ENCODE measurements around the gene MCUB. TPM values are rescaled to one million over a fixed set of nuclear protein-coding genes. Genes with fewer than 3 reads are reported as not detected.

The MCUB gene
- total RNA-seq, 1 donor from 2014 or later = 14.8 TPM

- no peaks in the 10 kb centered on the region for H3K36me3 Mint-ChIP-seq (ENCODE audit: unreplicated experiment)
- H3K9me3 Mint-ChIP-seq (ENCODE audit: unreplicated experiment) = no peaks in the 10 kb centered on the region
- no peaks in the 10 kb centered on the region for H3K4me1 Mint-ChIP-seq (ENCODE audit: unreplicated experiment)
- TF ChIP-seq CTCF (IDR thresholded peaks at IDR 0.05) = no peak
- no peak overlapping the region for H3K4me3 Mint-ChIP-seq (ENCODE audit: unreplicated experiment)
- no peaks in the 10 kb centered on the region for H3K27me3 Mint-ChIP-seq (ENCODE audit: unreplicated experiment)
- H3K27ac Mint-ChIP-seq (ENCODE audit: unreplicated experiment) = no peak overlapping the region
- no peak for DNase-seq (ENCODE audit: extremely low spot score, unreplicated experiment)
These were observed 95.3 kb downstream of the MCUB start for GRCh38 chr4:109655396-109655795.

DNA sequence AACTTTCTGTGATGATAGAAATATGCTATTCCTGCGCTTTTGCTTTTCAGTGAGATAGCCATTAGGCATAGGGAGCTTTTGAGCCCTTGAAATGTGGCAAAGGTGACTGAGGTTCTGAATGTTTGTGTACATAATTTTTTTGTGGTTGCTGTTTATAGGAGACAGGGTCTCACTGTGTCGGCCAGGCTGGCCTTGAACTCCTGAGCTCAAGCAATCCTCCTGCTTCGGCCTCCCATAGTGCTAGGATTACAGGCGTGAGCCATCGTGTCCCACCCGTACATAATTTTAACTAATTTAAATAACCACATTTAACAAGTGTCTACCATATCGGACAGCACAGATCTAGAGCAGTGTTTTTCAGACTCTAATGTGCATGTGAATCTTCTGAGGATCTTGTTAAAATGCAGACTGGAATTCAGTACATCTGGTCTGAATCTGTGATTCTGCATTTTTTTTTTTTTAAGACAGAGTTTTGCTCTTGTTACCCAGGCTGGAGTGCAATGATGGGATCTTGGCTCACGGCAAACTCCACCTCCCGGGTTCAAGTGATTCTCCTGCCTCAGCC lies 97.9 kb downstream of the MCUB start:
- Mint-ChIP-seq H3K9me3 (ENCODE audit: unreplicated experiment) (no peaks in the 10 kb centered on the region), H3K4me3 (ENCODE audit: unreplicated experiment) (no peak overlapping the region), H3K27ac (ENCODE audit: unreplicated experiment) (no peak overlapping the region), H3K27me3 (ENCODE audit: unreplicated experiment) (no peaks in the 10 kb centered on the region), H3K36me3 (ENCODE audit: unreplicated experiment) (no peaks in the 10 kb centered on the region), H3K4me1 (ENCODE audit: unreplicated experiment) (no peaks in the 10 kb centered on the region)
- no peak for DNase-seq (ENCODE audit: extremely low spot score, unreplicated experiment)
- no peak for TF ChIP-seq CTCF (IDR thresholded peaks at IDR 0.05)

- Mint-ChIP-seq H3K9me3 (ENCODE audit: unreplicated experiment) (no peaks in the 10 kb centered on the region), H3K4me1 (ENCODE audit: unreplicated experiment) (no peaks in the 10 kb centered on the region), H3K27ac (ENCODE audit: unreplicated experiment) (no peak overlapping the region), H3K4me3 (ENCODE audit: unreplicated experiment) (no peak overlapping the region), H3K27me3 (ENCODE audit: unreplicated experiment) (no peaks in the 10 kb centered on the region), H3K36me3 (ENCODE audit: unreplicated experiment) (no peaks in the 10 kb centered on the region)
- DNase-seq (ENCODE audit: extremely low spot score, unreplicated experiment) = no peak
- TF ChIP-seq CTCF (IDR thresholded peaks at IDR 0.05) = peak; percentile 34
These were observed 98.9 kb downstream of the MCUB start for GRCh38 chr4:109658871-109659410.

- Mint-ChIP-seq H3K27ac (ENCODE audit: unreplicated experiment) (no peak overlapping the region), H3K27me3 (ENCODE audit: unreplicated experiment) (no peaks in the 10 kb centered on the region), H3K4me1 (ENCODE audit: unreplicated experiment) (no peaks in the 10 kb centered on the region), H3K4me3 (ENCODE audit: unreplicated experiment) (no peak overlapping the region), H3K36me3 (ENCODE audit: unreplicated experiment) (no peaks in the 10 kb centered on the region), H3K9me3 (ENCODE audit: unreplicated experiment) (no peaks in the 10 kb centered on the region)
- DNase-seq (ENCODE audit: extremely low spot score, unreplicated experiment) = no peak
- no peak for TF ChIP-seq CTCF (IDR thresholded peaks at IDR 0.05)
These were observed 102.1 kb downstream of the MCUB start for GRCh38 chr4:109662116-109662515.

DNA sequence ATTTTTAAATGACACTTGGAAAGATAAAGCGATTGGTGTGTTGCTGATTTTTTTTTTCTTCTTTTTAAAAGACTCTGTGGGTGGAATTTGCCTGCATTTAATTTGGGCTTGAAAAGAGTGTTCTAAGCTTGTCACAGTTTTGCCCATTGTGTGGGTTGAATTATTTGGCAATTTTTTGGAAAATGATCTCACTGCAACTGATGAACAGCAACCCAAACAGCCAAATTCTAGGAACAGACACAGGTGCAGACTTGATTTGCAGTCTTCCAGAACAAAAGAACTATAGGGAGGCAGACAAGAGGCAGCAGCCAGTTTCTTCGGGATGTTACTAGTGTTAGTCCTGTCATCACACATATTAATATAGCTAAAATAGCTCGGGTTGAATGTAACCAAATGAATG lies 102.7 kb downstream of the MCUB start:
- DNase-seq (ENCODE audit: extremely low spot score, unreplicated experiment) = no peak
- no peaks in the 10 kb centered on the region for H3K4me1 Mint-ChIP-seq (ENCODE audit: unreplicated experiment)
- H3K27me3 Mint-ChIP-seq (ENCODE audit: unreplicated experiment) = no peaks in the 10 kb centered on the region
- H3K27ac Mint-ChIP-seq (ENCODE audit: unreplicated experiment) = no peak overlapping the region
- no peaks in the 10 kb centered on the region for H3K36me3 Mint-ChIP-seq (ENCODE audit: unreplicated experiment)
- no peak overlapping the region for H3K4me3 Mint-ChIP-seq (ENCODE audit: unreplicated experiment)
- H3K9me3 Mint-ChIP-seq (ENCODE audit: unreplicated experiment) = no peaks in the 10 kb centered on the region
- no peak for TF ChIP-seq CTCF (IDR thresholded peaks at IDR 0.05)
